Measurements from ENCODE around the gene MLNR. TPM values are rescaled to one million over a fixed set of nuclear protein-coding genes. Genes with fewer than 3 reads are reported as not detected.

Gene MLNR
- total RNA-seq, 2 donors from 2014 or later = 0.45 TPM; not detected in 1

GRCh38 chr13:49210669-49211068 lies 9.5 kb upstream of the MLNR start:
- H3K4me3 ChIP-seq = no peak overlapping the region
- no peak for DNase-seq (ENCODE audit: low spot score)
- intact Hi-C loops (cut with DNase I) = no loop called here
- no peak for TF ChIP-seq CTCF (IDR thresholded peaks at IDR 0.05)
- TF ChIP-seq POLR2AphosphoS5 (IDR thresholded peaks at IDR 0.05) = no peak
- no peak for TF ChIP-seq POLR2A (IDR thresholded peaks at IDR 0.05)
- WGBS = 92% methylated on average over 5 of the region's 5 CpGs
- no peak overlapping the region for H3K27ac ChIP-seq
- H3K36me3 ChIP-seq = peaks cover 0 to 5% of the 10 kb centered on the region in 2 donors
- H3K9me3 ChIP-seq = no peaks in the 10 kb centered on the region
- no peaks in the 10 kb centered on the region for H3K27me3 ChIP-seq (replicated peaks; ENCODE audit: insufficient read depth)
- no peaks in the 10 kb centered on the region for H3K4me1 ChIP-seq (replicated peaks)

- no peak for TF ChIP-seq POLR2A (IDR thresholded peaks at IDR 0.05)
- TF ChIP-seq CTCF (IDR thresholded peaks at IDR 0.05) = no peak
- no peak for TF ChIP-seq POLR2AphosphoS5 (IDR thresholded peaks at IDR 0.05)
- no peak for DNase-seq (ENCODE audit: low spot score)
- intact Hi-C loops (cut with DNase I) = no loop called here
- Histone ChIP-seq H3K9me3 (no peaks in the 10 kb centered on the region), H3K36me3 (no peaks in the 10 kb centered on the region), H3K4me1 (replicated peaks) (no peaks in the 10 kb centered on the region), H3K27ac (no peak overlapping the region), H3K4me3 (no peak overlapping the region), H3K27me3 (replicated peaks; ENCODE audit: insufficient read depth) (no peaks in the 10 kb centered on the region)
- 82% methylated on average over 1 of the region's 1 CpG for WGBS
These were observed 6.6 kb upstream of the MLNR start for GRCh38 chr13:49213539-49213938.

- DNase-seq (ENCODE audit: low spot score) = no peak
- Histone ChIP-seq H3K4me1 (replicated peaks) (no peaks in the 10 kb centered on the region), H3K4me3 (no peak overlapping the region), H3K36me3 (no peaks in the 10 kb centered on the region), H3K9me3 (no peaks in the 10 kb centered on the region), H3K27ac (no peak overlapping the region), H3K27me3 (replicated peaks; ENCODE audit: insufficient read depth) (no peaks in the 10 kb centered on the region)
- no peak for TF ChIP-seq POLR2AphosphoS5 (IDR thresholded peaks at IDR 0.05)
- TF ChIP-seq CTCF (IDR thresholded peaks at IDR 0.05) = no peak
- no peak for TF ChIP-seq POLR2A (IDR thresholded peaks at IDR 0.05)
- 52% methylated on average over 6 of the region's 6 CpGs for WGBS
- intact Hi-C loops (cut with DNase I) = no loop called here
These were observed 5.9 kb upstream of the MLNR start for GRCh38 chr13:49213997-49214916.

GRCh38 chr13:49214917-49215376 lies 5.2 kb upstream of the MLNR start:
- Histone ChIP-seq H3K27ac (no peak overlapping the region), H3K4me3 (no peak overlapping the region), H3K4me1 (replicated peaks) (no peaks in the 10 kb centered on the region), H3K9me3 (no peaks in the 10 kb centered on the region), H3K27me3 (replicated peaks; ENCODE audit: insufficient read depth) (no peaks in the 10 kb centered on the region), H3K36me3 (no peaks in the 10 kb centered on the region)
- TF ChIP-seq CTCF (IDR thresholded peaks at IDR 0.05) (no peak), POLR2A (IDR thresholded peaks at IDR 0.05) (no peak), POLR2AphosphoS5 (IDR thresholded peaks at IDR 0.05) (no peak)
- DNase-seq (ENCODE audit: low spot score) = peak; percentile 19
- intact Hi-C loops (cut with DNase I) = no loop called here
- 40% methylated on average over 6 of the region's 6 CpGs for WGBS

- H3K4me3 ChIP-seq = no peak overlapping the region
- H3K27me3 ChIP-seq (replicated peaks; ENCODE audit: insufficient read depth) = peaks cover 4% of the 10 kb centered on the region
- DNase-seq (ENCODE audit: low spot score) = no peak
- 93% methylated on average over 6 of the region's 6 CpGs for WGBS
- no peaks in the 10 kb centered on the region for H3K9me3 ChIP-seq
- peaks cover 5% of the 10 kb centered on the region for H3K4me1 ChIP-seq (replicated peaks)
- no peaks in the 10 kb centered on the region for H3K36me3 ChIP-seq
- no peak overlapping the region for H3K27ac ChIP-seq
- intact Hi-C loops (cut with DNase I) = no loop called here
- TF ChIP-seq CTCF (IDR thresholded peaks at IDR 0.05) (no peak), POLR2AphosphoS5 (IDR thresholded peaks at IDR 0.05) (no peak)
These were observed 3.8 kb upstream of the MLNR start for GRCh38 chr13:49216334-49216733.
